Retinal pigment epithelial cell (primary cell): Measurements from ENCODE around the gene DUSP18.

ENCODE experiments used
- DNase-seq: peaks from one replicate; pipeline ENCODE4 v3.0.0-alpha.2; 2010; ENCODE audit warnings: low read depth
- H3K4me3 ChIP-seq: 2 replicates; pipeline ENCODE4 v1.5.1; 2011; ENCODE audit warnings: mild to moderate bottlenecking, low read length, control low read depth, moderate library complexity
- CTCF ChIP-seq: conservative IDR thresholded peaks from 2 replicates; pipeline ENCODE4 v1.5.1; 2011; ENCODE audit warnings: low read depth, low read length, control low read depth, inconsistent platforms

The DUSP18 gene

GRCh38 chr22:30649430-30650007, 18.2 kb downstream of the DUSP18 start:
- no peak overlapping the region for H3K4me3 ChIP-seq
- no peak for TF ChIP-seq CTCF
- DNase-seq: no peak

GRCh38 chr22:30648825-30649224, 18.9 kb downstream of the DUSP18 start:
- H3K4me3 ChIP-seq: no peak overlapping the region
- no peak for DNase-seq
- TF ChIP-seq CTCF: no peak

GRCh38 chr22:30647536-30647935, 20.1 kb downstream of the DUSP18 start:
- H3K4me3 ChIP-seq: no peak overlapping the region
- DNase-seq: no peak
- TF ChIP-seq CTCF: no peak

GRCh38 chr22:30646518-30647160, 21.0 kb downstream of the DUSP18 start:
- no peak for TF ChIP-seq CTCF
- no peak overlapping the region for H3K4me3 ChIP-seq
- DNase-seq: no peak

- H3K4me3 ChIP-seq: no peak overlapping the region
- TF ChIP-seq CTCF: no peak
- DNase-seq: no peak
Measured at GRCh38 chr22:30643055-30643875, 24.4 kb downstream of the DUSP18 start.

- no peak overlapping the region for H3K4me3 ChIP-seq
- no peak for TF ChIP-seq CTCF
- no peak for DNase-seq
Measured at GRCh38 chr22:30640839-30641430, 26.7 kb downstream of the DUSP18 start.

- no peak for DNase-seq
- H3K4me3 ChIP-seq: no peak overlapping the region
- TF ChIP-seq CTCF: no peak
Measured at GRCh38 chr22:30640361-30640760, 27.3 kb downstream of the DUSP18 start.
